Measurements from ENCODE around the gene EPHB1.

The EPHB1 gene

DNA sequence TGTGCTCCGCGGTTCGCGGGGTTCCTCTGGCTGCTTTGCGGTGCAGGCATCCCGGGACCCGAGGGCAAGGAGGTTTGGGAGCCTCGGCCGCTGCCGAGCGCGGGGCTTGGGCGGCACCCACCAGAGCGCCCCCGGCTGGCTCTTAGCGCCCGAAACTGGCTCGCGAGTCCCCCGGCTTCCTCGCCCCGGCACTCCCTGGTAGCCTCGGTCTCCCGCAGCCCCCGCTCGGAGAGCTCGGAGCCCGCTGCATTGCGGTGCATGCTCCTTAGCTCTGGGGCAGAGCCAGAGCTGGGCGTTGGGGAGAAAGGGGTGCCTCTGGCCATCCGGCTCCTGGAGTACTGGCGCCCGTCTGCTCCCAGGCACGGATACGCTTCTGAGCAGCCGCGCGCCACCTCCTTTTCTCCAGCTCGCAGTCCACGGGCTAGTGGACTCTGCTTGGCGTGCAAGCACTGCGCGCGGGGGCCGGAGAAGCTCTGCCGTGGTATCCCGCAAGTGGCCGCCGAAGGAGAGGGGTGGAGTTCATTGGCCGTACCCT lies 753 bp downstream of the EPHB1 start:
- FAIRE-seq = no peak
- TF ChIP-seq PAX5 (IDR thresholded peaks at IDR 0.05; ENCODE audit: insufficient read depth, low read length, severe bottlenecking) = no peak
- TF ChIP-seq TAF1 (IDR thresholded peaks at IDR 0.05; ENCODE audit: low read depth, low read length) = no peak
- no peak for TF ChIP-seq POLR2AphosphoS5 (IDR thresholded peaks at IDR 0.05; ENCODE audit: low read depth, low read length)
- TF ChIP-seq SPI1 (IDR thresholded peaks at IDR 0.05; ENCODE audit: low read depth, low read length) = no peak
- DNase-seq (ENCODE audit: insufficient read length, low spot score) = peak; percentile 31

DNA sequence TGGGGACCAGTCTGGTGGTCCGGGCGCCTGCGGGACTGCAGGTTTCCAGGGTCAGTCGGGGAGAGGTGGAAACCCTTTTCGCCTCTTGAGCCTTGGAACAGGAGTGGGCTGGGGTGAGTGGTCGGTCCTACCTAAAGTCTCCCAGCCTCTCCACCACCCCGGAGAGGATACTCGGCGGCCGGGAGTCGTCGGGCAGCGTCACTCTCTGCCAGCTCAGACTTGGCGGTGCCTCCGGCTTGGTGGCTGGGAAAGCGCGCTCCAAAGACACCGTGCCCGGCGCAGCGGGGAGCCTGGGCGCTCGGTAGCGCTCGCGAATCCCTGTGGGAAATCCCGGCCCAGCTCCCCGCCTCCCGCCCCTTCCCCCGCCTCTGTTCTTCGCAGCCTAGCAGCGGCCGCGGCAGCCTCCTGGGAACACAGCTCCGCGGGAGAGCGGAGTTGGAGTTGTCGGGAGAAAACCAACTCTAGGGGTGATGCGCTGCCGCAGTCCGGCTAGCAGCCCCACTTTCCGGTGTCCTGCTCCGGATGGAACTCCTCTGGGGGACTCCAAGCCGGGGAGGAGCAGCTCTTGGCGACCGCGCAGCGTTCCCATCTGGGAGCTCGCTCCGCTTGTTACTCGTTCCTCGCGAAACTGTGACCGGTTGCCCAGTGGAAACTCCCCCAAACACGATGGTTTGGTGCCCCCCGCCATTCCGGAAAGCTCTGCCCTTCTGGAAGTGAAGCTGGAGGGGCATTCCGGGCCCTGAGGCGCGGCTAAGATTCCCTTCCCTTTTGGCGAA lies 1.4 kb downstream of the EPHB1 start:
- no peak for TF ChIP-seq SPI1 (IDR thresholded peaks at IDR 0.05; ENCODE audit: low read depth, low read length)
- no peak for TF ChIP-seq POLR2A (IDR thresholded peaks at IDR 0.05; ENCODE audit: low read depth, low read length)
- no peak for TF ChIP-seq POU2F2 (IDR thresholded peaks at IDR 0.05; ENCODE audit: low read depth, low read length)
- no peak for TF ChIP-seq TAF1 (IDR thresholded peaks at IDR 0.05; ENCODE audit: low read depth, low read length)
- TF ChIP-seq POLR2AphosphoS5 (IDR thresholded peaks at IDR 0.05; ENCODE audit: low read depth, low read length) = no peak
- TF ChIP-seq PAX5 (IDR thresholded peaks at IDR 0.05; ENCODE audit: insufficient read depth, low read length, severe bottlenecking) = no peak
- DNase-seq (ENCODE audit: insufficient read length, low spot score) = no peak
- FAIRE-seq = no peak

DNA sequence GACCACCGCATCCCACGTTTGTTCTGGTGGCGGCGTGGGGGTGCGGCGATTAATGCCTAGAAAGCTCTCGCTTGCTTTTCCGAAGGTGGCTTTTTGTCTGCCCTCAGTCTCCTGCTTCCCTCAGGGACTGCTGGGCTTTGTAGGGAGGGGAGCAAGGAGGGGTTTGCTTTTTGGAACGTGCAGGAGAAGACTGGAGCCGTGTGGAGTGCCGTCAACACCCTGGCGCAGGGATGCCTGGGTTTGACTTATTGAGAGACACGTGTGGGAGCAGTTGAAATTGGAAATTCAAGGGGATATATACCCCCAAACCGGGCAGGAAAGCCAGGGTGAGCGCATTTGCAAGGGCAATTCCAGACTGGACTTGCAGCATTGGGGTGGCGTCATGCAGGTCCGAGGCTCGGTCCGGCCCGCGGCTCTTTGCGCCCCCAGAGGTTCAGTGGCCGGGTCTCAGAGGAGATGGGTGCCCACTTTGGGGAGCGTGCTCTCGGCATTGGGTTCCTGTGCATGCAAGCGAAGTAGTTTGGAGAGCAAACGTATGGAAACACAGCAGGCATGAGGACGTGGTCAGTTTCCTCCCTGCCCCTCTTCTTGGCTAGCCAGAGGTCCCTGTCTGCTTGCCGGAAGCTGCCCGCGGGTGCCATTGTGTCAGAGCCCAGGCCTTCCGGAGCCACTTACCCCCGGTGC lies 2.1 kb downstream of the EPHB1 start:
- TF ChIP-seq SPI1 (IDR thresholded peaks at IDR 0.05; ENCODE audit: low read depth, low read length) = no peak
- no peak for TF ChIP-seq POU2F2 (IDR thresholded peaks at IDR 0.05; ENCODE audit: low read depth, low read length)
- no peak for TF ChIP-seq POLR2A (IDR thresholded peaks at IDR 0.05; ENCODE audit: low read depth, low read length)
- no peak for TF ChIP-seq POLR2AphosphoS5 (IDR thresholded peaks at IDR 0.05; ENCODE audit: low read depth, low read length)
- TF ChIP-seq PAX5 (IDR thresholded peaks at IDR 0.05; ENCODE audit: insufficient read depth, low read length, severe bottlenecking) = no peak
- no peak for TF ChIP-seq TAF1 (IDR thresholded peaks at IDR 0.05; ENCODE audit: low read depth, low read length)
- no peak for DNase-seq (ENCODE audit: insufficient read length, low spot score)

DNA sequence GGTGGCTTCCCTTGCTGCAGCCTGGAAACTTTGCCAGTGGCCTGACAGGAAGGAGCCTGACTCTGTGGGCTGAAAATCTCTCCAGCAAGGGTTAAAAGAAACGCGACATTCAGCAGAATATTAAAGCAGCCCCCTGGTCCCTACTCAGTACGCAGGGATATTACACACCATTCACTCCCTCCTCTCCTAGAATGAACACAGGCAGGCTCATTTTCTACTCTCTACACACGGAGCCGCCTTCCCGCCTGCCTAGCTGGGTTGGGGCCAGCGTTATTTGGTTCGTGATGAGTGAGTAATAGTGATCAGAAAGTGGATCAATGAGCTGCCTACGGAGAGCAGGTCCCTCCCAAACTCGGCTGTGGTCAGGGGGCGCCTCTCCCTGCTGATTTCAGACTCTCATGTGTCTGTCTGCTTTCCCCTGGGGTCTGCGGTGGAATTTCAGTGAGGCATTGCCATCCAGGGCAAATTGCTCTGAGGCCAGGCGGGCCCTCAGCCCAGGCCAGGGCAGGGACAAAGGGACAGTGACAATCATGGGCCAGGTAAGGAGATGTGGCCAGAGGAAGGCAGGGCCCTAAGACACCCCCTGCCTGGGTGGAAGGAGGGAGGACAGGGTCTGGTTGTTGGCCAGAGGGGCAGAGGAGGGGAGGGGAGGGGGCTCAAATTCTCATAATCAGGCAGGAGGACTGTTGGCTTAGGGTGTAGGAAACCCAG lies 2.8 kb downstream of the EPHB1 start:
- FAIRE-seq (no peak), DNase-seq (ENCODE audit: insufficient read length, low spot score) (no peak)
- TF ChIP-seq TAF1 (IDR thresholded peaks at IDR 0.05; ENCODE audit: low read depth, low read length) (no peak), PAX5 (IDR thresholded peaks at IDR 0.05; ENCODE audit: insufficient read depth, low read length, severe bottlenecking) (no peak), SPI1 (IDR thresholded peaks at IDR 0.05; ENCODE audit: low read depth, low read length) (no peak), POLR2AphosphoS5 (IDR thresholded peaks at IDR 0.05; ENCODE audit: low read depth, low read length) (no peak), POU2F2 (IDR thresholded peaks at IDR 0.05; ENCODE audit: low read depth, low read length) (no peak), POLR2A (IDR thresholded peaks at IDR 0.05; ENCODE audit: low read depth, low read length) (no peak)

More for the DNA sequence above, 2.1 kb downstream of the EPHB1 start:
- no peak for FAIRE-seq

DNA sequence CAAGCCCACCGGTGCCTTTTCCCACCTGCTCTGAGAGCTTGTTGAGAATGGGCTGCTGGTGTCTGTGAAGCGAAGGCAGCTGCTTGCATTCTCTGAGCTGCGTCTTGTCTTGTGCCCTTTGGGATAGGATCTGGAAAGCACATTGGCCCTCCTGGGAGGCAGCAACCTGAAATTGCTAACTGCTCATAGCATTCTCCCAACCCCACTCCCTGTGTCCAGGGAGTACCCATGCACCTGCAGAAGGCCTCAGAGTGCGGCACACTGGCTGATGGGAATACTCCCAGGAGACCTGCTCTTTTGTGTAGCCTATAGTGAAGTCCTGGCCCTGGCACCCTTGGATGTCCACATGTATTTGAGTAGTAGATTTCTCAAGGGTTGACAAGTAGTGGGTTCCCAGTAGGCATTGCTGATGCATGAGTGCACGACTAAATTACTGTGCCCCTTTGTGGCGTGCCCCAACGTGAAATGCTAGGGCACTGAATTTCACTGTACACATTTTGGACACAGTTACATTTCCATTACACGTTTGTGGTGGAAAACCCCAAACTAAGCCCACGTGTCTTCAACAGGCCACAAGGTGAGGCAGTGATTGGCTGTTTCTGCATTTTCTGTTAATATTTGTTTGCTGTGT lies 3.7 kb downstream of the EPHB1 start:
- TF ChIP-seq POLR2A (IDR thresholded peaks at IDR 0.05; ENCODE audit: low read depth, low read length) = no peak
- no peak for TF ChIP-seq POU2F2 (IDR thresholded peaks at IDR 0.05; ENCODE audit: low read depth, low read length)
- TF ChIP-seq TAF1 (IDR thresholded peaks at IDR 0.05; ENCODE audit: low read depth, low read length) = no peak
- TF ChIP-seq POLR2AphosphoS5 (IDR thresholded peaks at IDR 0.05; ENCODE audit: low read depth, low read length) = no peak
- no peak for TF ChIP-seq SPI1 (IDR thresholded peaks at IDR 0.05; ENCODE audit: low read depth, low read length)
- no peak for TF ChIP-seq PAX5 (IDR thresholded peaks at IDR 0.05; ENCODE audit: insufficient read depth, low read length, severe bottlenecking)
- FAIRE-seq (no peak), DNase-seq (ENCODE audit: insufficient read length, low spot score) (no peak)

DNA sequence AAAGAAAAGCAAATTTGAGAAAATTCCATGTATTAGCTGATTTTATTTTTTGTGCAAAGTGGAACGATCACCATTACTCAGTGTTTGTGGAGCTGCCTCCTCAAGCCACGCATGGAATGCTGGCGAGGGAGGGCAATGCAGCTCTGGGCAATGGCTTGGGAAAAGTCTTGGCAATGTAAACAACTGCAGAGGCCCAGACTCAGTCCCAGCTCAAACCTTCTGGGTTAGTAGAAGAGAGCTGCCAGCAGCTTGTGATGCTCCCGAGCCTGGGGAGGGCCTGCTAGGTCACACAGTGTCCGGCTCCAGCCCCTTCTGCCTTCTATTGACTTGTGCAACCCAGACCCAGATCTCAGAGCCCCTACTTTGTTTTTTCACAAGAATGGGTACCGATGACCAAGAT lies 4.3 kb downstream of the EPHB1 start:
- TF ChIP-seq POU2F2 (IDR thresholded peaks at IDR 0.05; ENCODE audit: low read depth, low read length) (no peak), PAX5 (IDR thresholded peaks at IDR 0.05; ENCODE audit: insufficient read depth, low read length, severe bottlenecking) (no peak), SPI1 (IDR thresholded peaks at IDR 0.05; ENCODE audit: low read depth, low read length) (no peak), POLR2A (IDR thresholded peaks at IDR 0.05; ENCODE audit: low read depth, low read length) (no peak), TAF1 (IDR thresholded peaks at IDR 0.05; ENCODE audit: low read depth, low read length) (no peak), POLR2AphosphoS5 (IDR thresholded peaks at IDR 0.05; ENCODE audit: low read depth, low read length) (no peak)

DNA sequence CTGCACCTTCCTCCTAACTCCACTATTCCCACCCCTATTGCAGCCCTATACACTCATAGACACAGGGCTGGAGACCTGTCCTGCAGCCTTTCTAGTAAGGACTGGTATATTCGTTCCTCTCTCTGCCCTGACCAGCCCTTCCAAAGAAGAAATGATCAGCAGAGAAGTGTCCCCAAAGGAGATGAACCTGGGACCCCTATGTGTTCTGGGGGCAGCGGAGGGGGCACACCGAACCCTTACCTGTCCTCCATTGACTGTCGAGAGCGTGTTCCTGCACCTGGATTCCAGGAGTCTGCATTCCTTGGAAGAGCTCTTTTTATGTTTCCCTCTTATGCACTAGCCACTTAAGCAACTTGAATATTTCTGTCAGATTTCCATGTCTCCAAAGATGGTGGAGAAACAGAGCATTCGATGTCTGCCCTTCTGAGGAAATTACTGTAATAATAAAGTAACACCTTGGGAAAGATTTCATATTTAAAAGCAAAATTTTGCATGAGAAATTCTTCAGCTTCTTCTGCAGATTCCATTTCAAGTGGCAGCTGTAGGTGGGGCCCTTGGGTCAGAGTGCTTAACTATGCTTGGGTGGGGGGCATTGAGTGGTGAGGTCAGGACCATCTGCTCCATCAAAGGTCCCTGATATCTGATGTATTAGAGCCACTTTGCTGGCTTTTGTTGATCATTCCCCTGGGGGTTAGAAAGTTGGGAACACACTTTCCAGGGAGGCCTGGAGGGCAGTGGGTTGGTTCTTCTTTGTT lies 6.3 kb downstream of the EPHB1 start:
- DNase-seq (ENCODE audit: insufficient read length, low spot score) (no peak), FAIRE-seq (no peak)
- TF ChIP-seq TAF1 (IDR thresholded peaks at IDR 0.05; ENCODE audit: low read depth, low read length) (no peak), POLR2A (IDR thresholded peaks at IDR 0.05; ENCODE audit: low read depth, low read length) (no peak), SPI1 (IDR thresholded peaks at IDR 0.05; ENCODE audit: low read depth, low read length) (no peak), PAX5 (IDR thresholded peaks at IDR 0.05; ENCODE audit: insufficient read depth, low read length, severe bottlenecking) (no peak), POU2F2 (IDR thresholded peaks at IDR 0.05; ENCODE audit: low read depth, low read length) (no peak), POLR2AphosphoS5 (IDR thresholded peaks at IDR 0.05; ENCODE audit: low read depth, low read length) (no peak)

More for the DNA sequence above, 4.3 kb downstream of the EPHB1 start:
- DNase-seq (ENCODE audit: insufficient read length, low spot score) = no peak
- FAIRE-seq = no peak

DNA sequence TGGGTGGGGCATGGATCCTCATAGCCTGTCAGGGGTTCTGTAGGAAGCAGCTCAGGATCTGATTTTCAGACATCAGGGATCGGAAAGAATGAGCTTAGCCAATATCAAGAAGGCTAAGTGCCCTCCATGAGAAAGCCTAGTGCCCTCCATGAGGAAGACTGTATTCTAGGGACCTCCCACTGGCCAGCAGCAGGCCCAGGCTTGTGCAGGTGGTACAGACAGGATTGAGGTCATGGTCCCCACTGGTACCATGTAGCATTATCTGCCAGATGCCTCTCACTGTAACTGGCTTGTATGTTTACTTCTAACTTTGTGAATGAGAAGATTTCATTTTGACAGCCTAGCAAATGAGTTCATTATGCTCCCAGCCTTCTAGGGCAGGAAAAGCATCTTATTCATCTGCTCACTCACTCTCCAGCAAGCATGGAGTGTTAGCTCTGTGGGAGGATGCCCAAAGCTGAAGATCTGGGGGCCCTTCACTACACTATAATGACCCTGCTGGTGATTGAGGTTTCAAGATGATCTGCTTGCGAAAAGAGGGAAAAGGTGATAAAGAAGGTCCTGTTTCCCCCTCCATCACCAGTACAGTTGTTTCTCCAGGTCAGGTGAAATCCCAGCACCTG lies 7.5 kb downstream of the EPHB1 start:
- DNase-seq (ENCODE audit: insufficient read length, low spot score) = no peak
- FAIRE-seq = no peak
- no peak for TF ChIP-seq POLR2AphosphoS5 (IDR thresholded peaks at IDR 0.05; ENCODE audit: low read depth, low read length)

All from GM12891 (cell line).